ENCODE data around the gene HAPLN1.

HAPLN1 gene

GRCh38 chr5:83715236-83716065, 5.2 kb downstream of the HAPLN1 start:
- DNase-seq, result no peak

DNA sequence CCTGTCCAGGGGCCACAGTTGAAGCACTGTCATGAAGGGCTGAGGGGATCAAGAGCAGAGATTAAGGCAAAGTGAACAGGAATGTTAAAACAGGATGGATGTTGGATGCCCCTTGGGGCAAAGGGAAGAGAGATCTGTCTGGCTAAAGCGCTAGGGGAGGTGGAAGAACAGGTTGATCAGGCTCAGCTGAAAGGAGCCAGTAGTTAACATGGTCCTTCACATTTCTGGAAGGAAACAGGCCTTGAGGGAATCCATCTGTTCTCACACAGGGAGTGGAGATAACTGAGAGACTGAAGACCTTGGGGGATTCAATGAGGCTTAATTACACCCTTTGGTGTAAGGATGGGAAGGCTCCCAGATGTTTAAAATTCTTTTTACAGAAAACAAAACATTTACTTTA, 5.8 kb downstream of the HAPLN1 start:
- DNase-seq, result no peak

DNA sequence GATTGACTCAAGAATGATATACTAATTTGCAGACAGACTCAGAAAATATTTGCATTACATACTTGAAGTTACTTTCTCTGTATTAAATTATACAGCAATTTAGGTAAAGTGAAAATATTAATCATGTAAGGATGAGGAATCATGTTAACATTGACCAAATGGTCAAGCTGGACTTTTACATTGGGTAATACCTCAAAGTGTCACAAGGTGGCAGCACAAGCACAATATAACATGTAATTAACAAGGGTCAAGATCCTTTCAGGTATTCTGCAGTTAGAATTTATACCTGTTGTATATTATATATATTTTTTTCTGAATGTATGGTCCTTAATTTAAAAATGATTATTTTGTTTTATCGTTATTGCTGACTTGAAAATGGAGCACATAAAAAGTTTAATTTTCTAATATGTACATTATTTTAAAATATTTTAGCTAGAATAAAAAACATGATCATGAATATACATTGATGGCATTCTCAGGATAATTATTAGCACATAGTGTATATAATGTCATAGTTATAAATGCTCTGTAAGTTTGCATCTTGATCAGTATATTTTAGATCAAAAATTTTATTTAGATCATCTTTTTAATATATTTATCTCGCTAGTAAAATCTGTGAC, 8.6 kb downstream of the HAPLN1 start:
- DNase-seq, result peak; percentile 15

DNA sequence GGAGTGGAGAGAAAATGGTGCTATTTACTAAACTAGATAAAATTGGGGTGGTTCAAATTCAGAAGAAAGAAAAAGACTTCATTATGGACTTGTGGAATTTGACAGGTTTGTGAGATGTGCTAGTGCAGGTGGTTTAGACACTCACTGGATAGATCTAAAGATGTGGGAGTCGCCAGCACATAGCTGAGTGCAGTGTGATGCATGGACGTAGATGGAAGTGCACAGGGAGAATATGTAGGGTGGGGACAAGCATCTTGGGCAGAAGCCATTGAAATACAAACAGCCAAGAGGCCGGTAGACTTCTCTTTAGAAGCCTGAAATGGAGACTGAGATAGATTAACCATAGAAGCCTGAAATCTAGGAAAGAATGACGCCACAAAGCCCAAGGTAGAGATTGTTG, 10.7 kb downstream of the HAPLN1 start:
- DNase-seq, result no peak

DNA sequence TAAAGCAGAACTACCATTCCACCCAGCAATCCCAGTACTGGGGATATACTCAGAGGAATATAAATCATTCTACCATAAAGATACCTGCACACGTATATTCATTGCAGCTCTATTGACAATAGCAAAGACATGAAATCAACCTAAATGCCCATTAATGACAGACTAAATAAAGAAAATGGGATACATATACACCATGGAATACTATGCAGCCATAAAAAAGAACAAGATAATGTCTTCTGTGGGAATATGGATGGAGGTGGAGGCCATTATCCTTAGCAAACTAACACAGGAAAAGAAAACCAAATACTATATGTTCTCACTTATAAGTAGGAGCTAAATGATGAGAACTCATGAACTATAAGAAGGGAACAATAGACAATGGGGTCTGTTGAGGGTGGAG, 12.5 kb downstream of the HAPLN1 start:
- no peak for DNase-seq

DNA sequence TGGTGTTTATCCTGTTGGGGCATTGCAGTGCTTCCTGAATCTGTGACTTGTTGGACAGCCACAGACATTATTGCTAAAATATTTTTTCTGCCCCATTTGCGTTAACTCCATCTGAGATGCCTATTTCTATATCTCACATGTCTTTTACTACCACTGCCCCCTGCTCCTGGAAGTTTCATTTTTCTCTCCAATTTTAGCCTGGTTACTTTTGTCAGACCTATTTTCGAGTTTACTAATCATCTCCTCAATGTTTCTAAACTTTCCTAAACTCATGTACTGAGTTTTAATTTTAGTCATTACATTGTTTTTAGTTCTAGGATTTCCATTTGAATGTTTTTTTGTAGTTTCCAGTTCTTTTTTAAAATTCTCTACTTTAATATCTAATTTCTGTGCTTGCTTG, 17.6 kb downstream of the HAPLN1 start:
- no peak for DNase-seq

GRCh38 chr5:83701886-83702285, 18.8 kb downstream of the HAPLN1 start:
- DNase-seq, result no peak

GRCh38 chr5:83689881-83690280, 30.8 kb downstream of the HAPLN1 start:
- DNase-seq, result no peak

DNA sequence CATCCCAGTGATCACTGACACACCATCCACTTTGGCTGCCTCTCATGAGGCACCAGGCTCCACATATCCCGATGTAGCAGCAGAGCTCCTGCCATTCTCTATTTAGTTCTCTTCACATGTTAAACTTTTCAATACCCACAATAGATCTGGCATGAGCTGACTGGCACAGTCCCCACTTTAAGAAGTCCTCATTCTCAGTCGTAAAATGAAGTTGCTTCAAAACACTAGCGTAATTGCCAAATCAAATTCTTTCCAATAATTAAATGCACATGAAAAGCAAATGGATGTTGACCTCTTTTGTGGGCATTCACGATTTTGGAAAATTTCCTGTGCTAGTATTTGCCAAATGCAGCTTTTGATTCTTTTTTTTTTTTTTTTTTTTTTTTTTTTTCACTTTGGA, 32.4 kb downstream of the HAPLN1 start:
- DNase-seq, result no peak

- no peak for DNase-seq
Measured at GRCh38 chr5:83687124-83687619, 33.5 kb downstream of the HAPLN1 start.

- no peak for DNase-seq
Measured at GRCh38 chr5:83686251-83686650, 34.4 kb downstream of the HAPLN1 start.

DNA sequence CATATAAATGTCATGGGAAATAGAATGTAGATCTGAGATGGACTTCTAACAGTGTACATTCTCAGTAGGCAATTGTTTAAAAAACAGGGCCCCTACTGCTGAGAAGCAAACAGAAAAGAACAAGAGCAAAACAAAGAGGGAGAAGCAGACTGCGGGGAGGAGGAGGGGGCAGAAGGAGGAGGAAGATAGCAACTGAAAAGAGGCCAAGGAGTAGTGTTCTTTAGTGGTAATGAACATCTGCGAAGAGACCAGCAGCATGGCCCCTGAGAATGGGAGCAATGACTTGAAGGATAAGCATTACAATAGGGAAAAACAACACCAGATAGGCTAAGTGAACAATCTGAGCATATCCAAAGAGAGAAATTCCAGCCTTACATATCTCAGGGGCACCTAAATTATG, 36.8 kb downstream of the HAPLN1 start:
- no peak for DNase-seq

- no peak for DNase-seq
Measured at GRCh38 chr5:83672646-83673045, 48.0 kb downstream of the HAPLN1 start.

- DNase-seq, result no peak
Measured at GRCh38 chr5:83672158-83672557, 48.5 kb downstream of the HAPLN1 start.

DNA sequence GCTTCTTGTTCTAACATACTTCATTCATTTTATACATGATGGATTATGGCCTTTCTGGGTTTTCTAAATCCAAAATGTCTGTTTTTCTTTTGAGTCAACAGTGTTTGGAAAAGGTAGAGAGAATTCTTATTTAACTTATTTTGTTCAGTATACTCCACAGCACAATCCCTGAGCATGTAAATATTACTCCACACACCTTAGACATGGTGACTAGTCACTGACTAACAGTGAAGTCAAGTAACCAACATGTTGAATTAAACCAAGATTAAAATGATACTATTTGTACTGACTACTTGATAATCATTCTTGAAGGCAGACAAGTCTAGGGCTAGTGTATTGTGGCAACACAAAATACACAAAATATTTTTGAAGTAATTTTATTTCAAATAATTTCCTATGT, 55.0 kb downstream of the HAPLN1 start:
- DNase-seq, result no peak

- no peak for DNase-seq
Measured at GRCh38 chr5:83662558-83662957, 58.1 kb downstream of the HAPLN1 start.

GRCh38 chr5:83657807-83658525, 62.7 kb downstream of the HAPLN1 start:
- no peak for DNase-seq

DNA sequence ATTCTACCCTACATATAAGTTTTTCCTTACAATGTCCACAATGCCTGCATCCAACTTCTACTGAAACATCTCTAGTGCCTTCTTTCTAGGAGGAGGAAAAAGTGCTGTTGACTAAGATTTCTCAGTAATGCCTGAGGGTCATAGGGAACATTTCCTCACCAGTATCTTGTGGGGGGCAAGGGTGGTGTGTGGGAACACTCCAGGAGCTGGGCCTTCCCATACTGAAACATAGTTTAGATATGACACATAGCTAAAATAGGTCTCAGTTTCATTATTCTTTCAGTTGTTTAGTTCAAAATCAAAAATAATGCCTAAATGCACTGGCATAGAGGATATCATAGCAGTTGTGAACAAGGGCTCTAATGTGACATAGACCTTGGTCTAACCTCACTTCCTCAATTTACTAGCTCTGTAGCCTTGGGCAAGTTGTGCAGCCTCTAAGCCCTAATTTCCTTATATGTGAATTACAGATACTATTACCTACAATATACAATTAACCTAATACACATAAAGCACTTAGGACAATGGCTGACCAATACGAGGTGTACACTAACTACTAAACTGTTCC, 66.1 kb downstream of the HAPLN1 start:
- no peak for DNase-seq

DNA sequence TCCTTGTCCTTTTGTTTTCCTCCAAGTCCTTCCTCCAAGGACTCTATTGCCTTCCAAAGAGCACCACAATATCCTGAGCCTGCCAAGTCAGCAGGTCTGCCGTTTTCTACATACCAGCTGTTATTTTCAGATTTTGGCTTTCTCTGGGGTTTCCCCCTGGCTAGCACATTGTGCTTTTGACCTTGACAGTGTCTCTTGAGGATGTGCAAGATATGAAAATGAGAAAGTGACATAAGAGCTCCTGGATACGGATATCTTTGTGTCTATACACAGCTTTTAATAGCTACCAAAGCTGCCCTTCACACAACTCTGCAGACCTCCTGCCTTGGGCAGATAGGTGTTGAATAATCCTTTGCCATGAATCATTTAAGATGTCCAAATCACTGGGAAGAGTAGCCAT, 67.0 kb downstream of the HAPLN1 start:
- DNase-seq, result no peak

GRCh38 chr5:83645936-83646335, 74.7 kb downstream of the HAPLN1 start:
- no peak for DNase-seq

DNA sequence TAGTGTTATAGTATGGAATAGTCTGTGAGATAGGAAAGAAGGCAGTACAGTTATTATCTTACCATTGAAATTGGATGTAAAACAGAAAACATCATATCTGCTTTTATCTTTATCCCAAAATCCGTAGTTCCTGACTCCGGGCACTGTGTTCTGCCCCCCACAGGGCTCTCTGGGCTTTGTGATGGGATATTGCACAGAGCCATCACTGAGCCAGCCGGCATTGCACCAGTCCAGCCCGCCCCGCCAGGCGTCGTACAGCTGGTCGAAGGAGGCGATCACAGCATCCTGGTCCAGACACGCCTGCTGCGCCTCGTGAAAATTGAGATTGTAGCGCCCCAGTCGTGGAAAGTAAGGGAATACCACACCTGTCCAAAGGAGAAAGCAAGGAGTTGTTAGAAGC, 76.4 kb downstream of the HAPLN1 start:
- DNase-seq, result no peak

DNA sequence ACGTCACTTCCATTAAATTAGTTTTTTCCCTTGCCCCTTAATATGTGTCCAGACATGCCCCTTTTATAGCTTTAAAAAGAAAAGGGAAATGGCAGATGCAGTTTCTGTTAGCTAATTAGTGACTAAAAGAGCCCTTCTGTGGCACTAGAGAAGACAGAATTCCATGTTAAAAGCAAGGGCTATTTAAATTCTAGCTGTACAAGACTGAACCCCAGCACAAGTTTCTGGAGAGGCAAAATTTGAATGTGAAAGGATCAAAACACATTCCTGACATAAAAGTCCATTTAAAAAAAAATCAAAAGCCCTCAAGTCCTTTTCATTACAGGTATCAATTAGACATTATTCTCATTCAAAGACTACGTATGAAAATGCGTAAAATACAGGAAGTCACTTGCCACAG, 78.7 kb downstream of the HAPLN1 start:
- DNase-seq, result no peak

DNA sequence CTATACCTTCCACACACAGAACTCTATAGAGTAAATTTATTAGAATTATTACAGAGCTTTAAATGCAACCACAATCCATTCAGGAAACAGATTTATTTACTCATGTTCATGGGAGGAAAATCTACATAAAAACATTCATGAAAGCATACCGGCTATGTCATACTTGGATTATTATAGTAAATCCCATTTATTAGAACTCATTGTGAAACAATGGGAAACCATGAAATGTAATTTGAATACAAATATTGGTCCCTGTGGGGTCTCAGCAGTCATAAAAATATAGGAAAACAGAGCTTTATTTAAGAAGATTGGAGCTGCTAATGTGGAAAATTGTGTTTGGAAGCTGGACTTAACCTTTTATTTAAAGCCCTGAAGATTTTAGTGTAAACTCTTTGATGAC, 80.7 kb downstream of the HAPLN1 start:
- DNase-seq, result no peak

DNA sequence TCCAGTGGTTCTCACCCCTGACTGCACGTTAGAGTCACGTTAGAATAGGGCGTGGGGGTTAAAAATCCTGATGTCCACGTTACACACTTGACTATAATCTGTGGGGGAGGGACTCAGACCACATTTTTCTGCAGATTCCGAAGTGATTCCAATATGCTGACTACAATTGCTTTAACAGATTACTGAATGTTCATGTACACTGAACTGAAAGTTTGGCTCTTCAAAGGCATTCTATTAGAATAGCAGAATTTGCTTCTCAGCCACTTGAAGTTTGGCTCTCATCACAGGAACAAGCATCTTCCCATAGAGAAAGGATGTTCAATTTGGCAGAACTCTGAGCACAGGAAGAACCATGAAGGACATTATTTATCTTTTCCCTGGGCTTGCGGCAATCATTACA, 84.5 kb downstream of the HAPLN1 start:
- no peak for DNase-seq

Data from NCI-H1092 treated with DMSO at 0.1 percent for 48 hours (cell line).